ENCODE data around the gene CUX1. TPM values are rescaled to one million over a fixed set of nuclear protein-coding genes. Genes with fewer than 3 reads are reported as not detected.

The CUX1 gene
- total RNA-seq, 2 experiments from 2014 or later = 20.2 to 20.4 TPM

- intact Hi-C loops (cut with micrococcal nuclease) = no loop called here
- Mint-ChIP-seq H3K27me3 (no peaks in the 10 kb centered on the region), H3K9me3 (peaks cover 6% of the 10 kb centered on the region), H3K36me3 (ENCODE audit: low read depth) (peaks cover 25% of the 10 kb centered on the region), H3K27ac (no peak overlapping the region), H3K4me3 (no peak overlapping the region), H3K4me1 (ENCODE audit: low read depth) (peaks cover 4% of the 10 kb centered on the region)
- DNase-seq (no peak), ATAC-seq (no peak)
- ChIA-PET POLR2A (no interaction called here), CTCF (no interaction called here)
- TF ChIP-seq CTCF (IDR thresholded peaks at IDR 0.05) = no peak
Measured at GRCh38 chr7:102080434-102081243, 263.2 kb downstream of the CUX1 start.

GRCh38 chr7:102081244-102081627 lies 263.8 kb downstream of the CUX1 start:
- H3K4me3 Mint-ChIP-seq = no peak overlapping the region
- ATAC-seq (no peak), DNase-seq (no peak)

GRCh38 chr7:102082693-102083368 lies 265.4 kb downstream of the CUX1 start:
- TF ChIP-seq CTCF (IDR thresholded peaks at IDR 0.05) = no peak
- peaks cover 28% of the 10 kb centered on the region for H3K36me3 Mint-ChIP-seq (ENCODE audit: low read depth)

More at GRCh38 chr7:102081244-102081627, 263.8 kb downstream of the CUX1 start:
- Mint-ChIP-seq H3K9me3 (peaks cover 9% of the 10 kb centered on the region), H3K27me3 (no peaks in the 10 kb centered on the region), H3K4me1 (ENCODE audit: low read depth) (peaks cover 4% of the 10 kb centered on the region), H3K36me3 (ENCODE audit: low read depth) (peaks cover 28% of the 10 kb centered on the region), H3K27ac (no peak overlapping the region)
- TF ChIP-seq CTCF (IDR thresholded peaks at IDR 0.05) = no peak
- intact Hi-C loops (cut with micrococcal nuclease) = no loop called here
- ChIA-PET POLR2A (no interaction called here), CTCF (no interaction called here)

GRCh38 chr7:102085218-102085772 lies 267.9 kb downstream of the CUX1 start:
- intact Hi-C loops (cut with micrococcal nuclease) = no loop called here
- CTCF ChIA-PET = no interaction called here
- POLR2A ChIA-PET = no interaction called here

More at GRCh38 chr7:102082693-102083368, 265.4 kb downstream of the CUX1 start:
- Mint-ChIP-seq H3K4me1 (ENCODE audit: low read depth) (no peaks in the 10 kb centered on the region), H3K9me3 (peaks cover 10% of the 10 kb centered on the region), H3K4me3 (no peak overlapping the region), H3K27me3 (no peaks in the 10 kb centered on the region), H3K27ac (no peak overlapping the region)
- CTCF ChIA-PET = no interaction called here
- POLR2A ChIA-PET = no interaction called here
- intact Hi-C loops (cut with micrococcal nuclease) = no loop called here
- no peak for DNase-seq
- ATAC-seq = no peak

More at GRCh38 chr7:102085218-102085772, 267.9 kb downstream of the CUX1 start:
- TF ChIP-seq CTCF (IDR thresholded peaks at IDR 0.05) = no peak
- Mint-ChIP-seq H3K27me3 (no peaks in the 10 kb centered on the region), H3K4me1 (ENCODE audit: low read depth) (no peaks in the 10 kb centered on the region), H3K36me3 (ENCODE audit: low read depth) (peaks cover 39% of the 10 kb centered on the region), H3K9me3 (peaks cover 21% of the 10 kb centered on the region), H3K4me3 (no peak overlapping the region), H3K27ac (no peak overlapping the region)
- DNase-seq (no peak), ATAC-seq (no peak)

Data from activated CD8-positive, alpha-beta T cell treated with anti-CD3 and anti-CD28 coated beads for 36 hours (primary cell).